CD4-positive, alpha-beta memory T cell (primary cell): ENCODE data around the gene PACRG. TPM values are rescaled to one million over a fixed set of nuclear protein-coding genes. Genes with fewer than 3 reads are reported as not detected.

Source experiments
- CTCF ChIA-PET: fragments of 350-600 bp; sonication (Branson Sonifier 250); formaldehyde crosslinking; loops from one replicate; lab custom pipeline; 2021; ENCODE audit warnings: inconsistent platforms; ENCODE audit not compliant: partially characterized antibody; lab: Charles Lee
- POLR2A ChIA-PET: fragments of 350-600 bp; sonication (Branson Sonifier 250); formaldehyde crosslinking; loops from one replicate; lab custom pipeline; 2021; ENCODE audit not compliant: partially characterized antibody; lab: Charles Lee
- DNase-seq, 5 donors: peaks; one replicate each; pipeline versions ENCODE4 v3.0.0 to v3.0.0-alpha.2; 2020 to 2022; ENCODE audit warnings: mixed read lengths in 1 of 5
- H3K27ac ChIP-seq: one replicate; pipeline ENCODE4 v1.7.0; 2013; ENCODE audit warnings: low read depth, low read length
- H3K27me3 ChIP-seq: 2 replicates; pipeline ENCODE4 v1.7.0; 2013; ENCODE audit warnings: mild to moderate bottlenecking, low read length, moderate library complexity; ENCODE audit not compliant: insufficient read depth
- H3K36me3 ChIP-seq: 2 replicates; pipeline ENCODE4 v1.7.0; 2013; ENCODE audit warnings: mild to moderate bottlenecking, low read length, moderate library complexity; ENCODE audit not compliant: insufficient read depth
- H3K4me1 ChIP-seq: 2 replicates; pipeline ENCODE4 v1.7.0; 2013; ENCODE audit warnings: mild to moderate bottlenecking, low read length, moderate library complexity; ENCODE audit not compliant: insufficient read depth
- H3K4me3 ChIP-seq, 2 donors: one replicate each; pipeline ENCODE4 v1.7.0; 2013; ENCODE audit warnings: low read length in 2 of 2, mild to moderate bottlenecking in 1 of 2
- H3K9me3 ChIP-seq, 2 donors: one replicate each; pipeline ENCODE4 v1.7.0; 2013; ENCODE audit warnings: low read length in 2 of 2, control low read depth in 1 of 2; ENCODE audit not compliant: control insufficient read depth in 1 of 2
- H3K27ac Mint-ChIP-seq, 7 donors: one replicate each; pipeline ENCODE4 v1.8.0; 2020 to 2021; ENCODE audit warnings: mixed read lengths in 7 of 7, mild to moderate bottlenecking in 6 of 7, inconsistent platforms in 3 of 7, moderate library complexity in 3 of 7
- H3K27me3 Mint-ChIP-seq, 2 donors: one replicate each; pipeline ENCODE4 v1.8.0; 2020 to 2021; ENCODE audit warnings: mixed read lengths in 2 of 2
- H3K36me3 Mint-ChIP-seq, 2 donors: one replicate each; pipeline ENCODE4 v1.8.0; 2020 to 2021; ENCODE audit warnings: mixed read lengths in 2 of 2, inconsistent platforms in 1 of 2, mild to moderate bottlenecking in 1 of 2
- H3K4me1 Mint-ChIP-seq, 4 donors: one replicate each; pipeline ENCODE4 v1.8.0; 2020 to 2021; ENCODE audit warnings: mixed read lengths in 4 of 4, mild to moderate bottlenecking in 1 of 4
- H3K4me3 Mint-ChIP-seq, 8 donors: one replicate each; pipeline ENCODE4 v1.8.0; 2020 to 2021; ENCODE audit warnings: mixed read lengths in 8 of 8, mild to moderate bottlenecking in 7 of 8, moderate library complexity in 6 of 8, inconsistent platforms in 3 of 8
- H3K9me3 Mint-ChIP-seq, 8 donors: one replicate each; pipeline ENCODE4 v1.8.0; 2020 to 2021; ENCODE audit warnings: mixed read lengths in 8 of 8, mild to moderate bottlenecking in 5 of 8, inconsistent platforms in 3 of 8, moderate library complexity in 1 of 8
- intact Hi-C: fragments of 100-400 bp; cut with micrococcal nuclease; formaldehyde crosslinking; loops from one replicate; pipeline ENCODE4 v1.15.1; 2023
- polyA plus RNA-seq, 2 donors: library from polyadenylated mRNA; unstranded; fragments of 300-500 nt; fragmentation: Illumina TruSeq; gene quantifications; one replicate each; pipeline ENCODE4 v1.2.3, GENCODE V29; 2021
- total RNA-seq, 2 experiments: library from RNA; stranded (reverse); gene quantifications; one replicate each; pipeline ENCODE4 v1.2.3, GENCODE V29; 2021

Gene PACRG
- total and polyA plus RNA-seq, 4 experiments from 2014 or later, result 0.21 to 1.5 (median 0.81) TPM; not detected in 1

GRCh38 chr6:163338671-163339405, 611.1 kb downstream of the PACRG start:
- no peaks in the 10 kb centered on the region for H3K36me3 Mint-ChIP-seq
- Histone ChIP-seq H3K4me3 (no peak overlapping the region), H3K4me1 (no peaks in the 10 kb centered on the region), H3K27me3 (no peaks in the 10 kb centered on the region), H3K27ac (no peak overlapping the region), H3K36me3 (no peaks in the 10 kb centered on the region), H3K9me3 (no peaks in the 10 kb centered on the region)
- peaks cover 0 to 1% (median 0%) of the 10 kb centered on the region in 4 donors for H3K4me1 Mint-ChIP-seq
- DNase-seq, result no peak
- ChIA-PET CTCF (no interaction called here), POLR2A (no interaction called here)
- H3K4me3 Mint-ChIP-seq, result no peak overlapping the region
- intact Hi-C loops, result no loop called here
- peaks cover 6 to 17% of the 10 kb centered on the region in 2 donors for H3K27me3 Mint-ChIP-seq
- no peaks in the 10 kb centered on the region for H3K9me3 Mint-ChIP-seq
- no peak overlapping the region for H3K27ac Mint-ChIP-seq

- H3K36me3 Mint-ChIP-seq, result no peaks in the 10 kb centered on the region
- H3K27me3 ChIP-seq, result no peaks in the 10 kb centered on the region
Measured at GRCh38 chr6:163339466-163339865, 611.7 kb downstream of the PACRG start.

GRCh38 chr6:163340201-163340887, 612.6 kb downstream of the PACRG start:
- H3K27me3 ChIP-seq, result no peaks in the 10 kb centered on the region
- no peak overlapping the region for H3K27ac Mint-ChIP-seq
- H3K27ac ChIP-seq, result no peak overlapping the region
- peaks cover 3 to 8% of the 10 kb centered on the region in 2 donors for H3K27me3 Mint-ChIP-seq
- intact Hi-C loops, result no loop called here
- DNase-seq, result no peak
- POLR2A ChIA-PET, result no interaction called here
- H3K9me3 ChIP-seq, result no peaks in the 10 kb centered on the region
- CTCF ChIA-PET, result no interaction called here
- H3K9me3 Mint-ChIP-seq, result no peaks in the 10 kb centered on the region
- H3K36me3 ChIP-seq, result no peaks in the 10 kb centered on the region
- H3K4me1 ChIP-seq, result no peaks in the 10 kb centered on the region
- H3K36me3 Mint-ChIP-seq, result no peaks in the 10 kb centered on the region
- H3K4me1 Mint-ChIP-seq, result peaks cover 0 to 1% (median 0%) of the 10 kb centered on the region in 4 donors
- no peak overlapping the region for H3K4me3 Mint-ChIP-seq
- H3K4me3 ChIP-seq, result no peak overlapping the region

More at GRCh38 chr6:163339466-163339865, 611.7 kb downstream of the PACRG start:
- Mint-ChIP-seq H3K9me3 (no peaks in the 10 kb centered on the region), H3K4me3 (no peak overlapping the region), H3K27ac (no peak overlapping the region), H3K4me1 (peaks cover 0 to 1% (median 0%) of the 10 kb centered on the region in 4 donors), H3K27me3 (peaks cover 3 to 13% of the 10 kb centered on the region in 2 donors)
- intact Hi-C loops, result no loop called here
- ChIA-PET POLR2A (no interaction called here), CTCF (no interaction called here)
- H3K9me3 ChIP-seq, result no peaks in the 10 kb centered on the region
- H3K4me3 ChIP-seq, result no peak overlapping the region
- no peaks in the 10 kb centered on the region for H3K36me3 ChIP-seq
- H3K4me1 ChIP-seq, result no peaks in the 10 kb centered on the region
- no peak for DNase-seq
- H3K27ac ChIP-seq, result no peak overlapping the region

GRCh38 chr6:163341224-163342061, 613.7 kb downstream of the PACRG start:
- Mint-ChIP-seq H3K27ac (no peak overlapping the region), H3K36me3 (no peaks in the 10 kb centered on the region), H3K4me3 (no peak overlapping the region), H3K27me3 (peaks cover 0 to 4% of the 10 kb centered on the region in 2 donors), H3K9me3 (no peaks in the 10 kb centered on the region), H3K4me1 (peaks cover 0 to under 1% (median 0%) of the 10 kb centered on the region in 4 donors)
- no peaks in the 10 kb centered on the region for H3K9me3 ChIP-seq
- H3K27me3 ChIP-seq, result no peaks in the 10 kb centered on the region
- no peak overlapping the region for H3K27ac ChIP-seq
- intact Hi-C loops, result no loop called here
- H3K4me3 ChIP-seq, result no peak overlapping the region
- no peak for DNase-seq
- no peaks in the 10 kb centered on the region for H3K4me1 ChIP-seq
- no peaks in the 10 kb centered on the region for H3K36me3 ChIP-seq
- POLR2A ChIA-PET, result no interaction called here
- CTCF ChIA-PET, result no interaction called here

- no peak overlapping the region for H3K4me3 Mint-ChIP-seq
- DNase-seq, result no peak
- Histone ChIP-seq H3K4me3 (no peak overlapping the region), H3K36me3 (no peaks in the 10 kb centered on the region), H3K4me1 (no peaks in the 10 kb centered on the region), H3K9me3 (no peaks in the 10 kb centered on the region), H3K27me3 (no peaks in the 10 kb centered on the region), H3K27ac (no peak overlapping the region)
- ChIA-PET POLR2A (no interaction called here), CTCF (no interaction called here)
- H3K4me1 Mint-ChIP-seq, result no peaks in the 10 kb centered on the region
- H3K36me3 Mint-ChIP-seq, result no peaks in the 10 kb centered on the region
- peak overlapping the region in 2 of 7 donors; percentile 26 to 43 for H3K27ac Mint-ChIP-seq
- H3K9me3 Mint-ChIP-seq, result no peaks in the 10 kb centered on the region
- no peaks in the 10 kb centered on the region for H3K27me3 Mint-ChIP-seq
- intact Hi-C loops, result no loop called here
Measured at GRCh38 chr6:163342571-163343539, 615.1 kb downstream of the PACRG start.

GRCh38 chr6:163343609-163344008, 615.8 kb downstream of the PACRG start:
- Mint-ChIP-seq H3K27ac (no peak overlapping the region), H3K4me1 (no peaks in the 10 kb centered on the region), H3K9me3 (no peaks in the 10 kb centered on the region), H3K27me3 (no peaks in the 10 kb centered on the region), H3K36me3 (no peaks in the 10 kb centered on the region), H3K4me3 (no peak overlapping the region)
- no peaks in the 10 kb centered on the region for H3K36me3 ChIP-seq
- no peak overlapping the region for H3K4me3 ChIP-seq
- H3K9me3 ChIP-seq, result no peaks in the 10 kb centered on the region
- intact Hi-C loops, result no loop called here
- no peak for DNase-seq
- CTCF ChIA-PET, result interaction anchor here (0.8 kb wide), 1 partner anchor 22 kb away, joined by 3 read pairs; no protein-coding TSS in a partner anchor
- H3K4me1 ChIP-seq, result no peaks in the 10 kb centered on the region
- no peaks in the 10 kb centered on the region for H3K27me3 ChIP-seq
- POLR2A ChIA-PET, result no interaction called here
- no peak overlapping the region for H3K27ac ChIP-seq
